ENCODE results near the gene HOXC9.

Gene HOXC9

DNA sequence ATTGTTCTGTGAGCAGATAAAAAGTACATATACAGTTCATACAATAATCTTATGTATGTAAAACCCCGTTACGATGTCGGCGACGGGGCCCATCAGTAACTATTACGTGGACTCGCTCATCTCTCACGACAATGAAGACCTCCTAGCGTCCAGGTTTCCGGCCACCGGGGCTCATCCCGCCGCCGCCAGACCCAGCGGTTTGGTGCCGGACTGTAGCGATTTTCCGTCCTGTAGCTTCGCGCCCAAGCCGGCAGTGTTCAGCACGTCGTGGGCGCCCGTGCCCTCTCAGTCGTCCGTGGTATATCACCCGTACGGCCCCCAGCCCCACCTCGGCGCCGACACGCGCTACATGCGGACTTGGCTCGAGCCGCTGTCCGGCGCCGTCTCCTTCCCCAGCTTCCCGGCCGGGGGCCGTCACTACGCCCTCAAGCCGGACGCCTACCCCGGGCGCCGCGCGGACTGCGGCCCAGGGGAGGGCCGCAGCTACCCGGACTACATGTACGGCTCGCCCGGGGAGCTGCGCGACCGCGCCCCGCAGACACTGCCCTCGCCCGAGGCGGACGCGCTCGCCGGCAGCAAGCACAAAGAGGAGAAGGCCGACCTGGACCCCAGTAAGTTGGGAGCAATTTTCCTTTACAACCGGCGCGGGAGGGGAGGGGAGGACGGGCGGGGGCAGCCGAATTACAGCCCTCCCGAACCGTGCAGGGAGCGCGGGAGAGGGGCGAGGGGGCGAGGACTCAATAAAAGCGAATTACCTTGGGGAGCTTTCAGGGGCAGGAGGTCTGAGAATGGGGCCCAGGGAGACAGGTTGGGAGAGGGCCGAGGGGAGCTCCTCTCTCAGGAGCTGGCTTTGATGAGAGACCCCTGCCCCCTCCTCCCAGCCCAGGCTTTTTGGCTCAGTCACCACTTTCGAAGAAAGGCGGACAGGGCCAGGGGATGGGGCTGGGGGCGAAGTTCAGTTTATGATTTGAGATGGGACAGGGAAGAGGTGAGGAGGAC lies at the start of gene HOXC9:
TSS of gene HOXC9 (plus strand) at position 46 of the 999 bp plus-strand sequence. CDS start at position 74, 28 bp downstream.
- DNase-seq (ENCODE audit: low read depth): no peak
- TF ChIP-seq, protein P1, sequence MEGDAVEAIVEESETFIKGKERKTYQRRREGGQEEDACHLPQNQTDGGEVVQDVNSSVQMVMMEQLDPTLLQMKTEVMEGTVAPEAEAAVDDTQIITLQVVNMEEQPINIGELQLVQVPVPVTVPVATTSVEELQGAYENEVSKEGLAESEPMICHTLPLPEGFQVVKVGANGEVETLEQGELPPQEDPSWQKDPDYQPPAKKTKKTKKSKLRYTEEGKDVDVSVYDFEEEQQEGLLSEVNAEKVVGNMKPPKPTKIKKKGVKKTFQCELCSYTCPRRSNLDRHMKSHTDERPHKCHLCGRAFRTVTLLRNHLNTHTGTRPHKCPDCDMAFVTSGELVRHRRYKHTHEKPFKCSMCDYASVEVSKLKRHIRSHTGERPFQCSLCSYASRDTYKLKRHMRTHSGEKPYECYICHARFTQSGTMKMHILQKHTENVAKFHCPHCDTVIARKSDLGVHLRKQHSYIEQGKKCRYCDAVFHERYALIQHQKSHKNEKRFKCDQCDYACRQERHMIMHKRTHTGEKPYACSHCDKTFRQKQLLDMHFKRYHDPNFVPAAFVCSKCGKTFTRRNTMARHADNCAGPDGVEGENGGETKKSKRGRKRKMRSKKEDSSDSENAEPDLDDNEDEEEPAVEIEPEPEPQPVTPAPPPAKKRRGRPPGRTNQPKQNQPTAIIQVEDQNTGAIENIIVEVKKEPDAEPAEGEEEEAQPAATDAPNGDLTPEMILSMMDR (IDR thresholded peaks at IDR 0.05; ENCODE audit: insufficient read depth, low read depth, low read length, missing control alignments): no peak
- H3K4me3 ChIP-seq (ENCODE audit: low read depth, low read length): no peak within 1 kb of the TSS

DNA sequence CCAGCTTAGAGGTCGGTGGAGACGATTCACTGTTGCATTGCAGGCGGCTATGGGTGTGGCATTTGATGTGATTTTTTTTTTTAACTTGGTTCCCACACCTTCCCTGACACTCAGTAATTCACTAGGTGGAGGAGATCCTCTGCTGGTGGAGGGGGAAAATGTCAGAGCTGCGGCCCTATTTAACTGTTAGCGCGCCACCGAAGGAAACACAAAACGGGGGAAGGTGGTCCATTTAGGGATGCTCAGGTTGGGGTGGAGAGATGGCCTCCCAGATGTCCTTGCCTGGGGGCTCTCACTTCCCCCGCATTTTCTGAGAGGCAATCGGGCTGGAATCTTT lies 49.6 kb upstream of the HOXC9 start:
- no peak overlapping the region for H3K4me3 ChIP-seq (ENCODE audit: low read depth, low read length)
- TF ChIP-seq, protein P1 (IDR thresholded peaks at IDR 0.05; ENCODE audit: insufficient read depth, low read depth, low read length, missing control alignments): no peak
- DNase-seq (ENCODE audit: low read depth): no peak

DNA sequence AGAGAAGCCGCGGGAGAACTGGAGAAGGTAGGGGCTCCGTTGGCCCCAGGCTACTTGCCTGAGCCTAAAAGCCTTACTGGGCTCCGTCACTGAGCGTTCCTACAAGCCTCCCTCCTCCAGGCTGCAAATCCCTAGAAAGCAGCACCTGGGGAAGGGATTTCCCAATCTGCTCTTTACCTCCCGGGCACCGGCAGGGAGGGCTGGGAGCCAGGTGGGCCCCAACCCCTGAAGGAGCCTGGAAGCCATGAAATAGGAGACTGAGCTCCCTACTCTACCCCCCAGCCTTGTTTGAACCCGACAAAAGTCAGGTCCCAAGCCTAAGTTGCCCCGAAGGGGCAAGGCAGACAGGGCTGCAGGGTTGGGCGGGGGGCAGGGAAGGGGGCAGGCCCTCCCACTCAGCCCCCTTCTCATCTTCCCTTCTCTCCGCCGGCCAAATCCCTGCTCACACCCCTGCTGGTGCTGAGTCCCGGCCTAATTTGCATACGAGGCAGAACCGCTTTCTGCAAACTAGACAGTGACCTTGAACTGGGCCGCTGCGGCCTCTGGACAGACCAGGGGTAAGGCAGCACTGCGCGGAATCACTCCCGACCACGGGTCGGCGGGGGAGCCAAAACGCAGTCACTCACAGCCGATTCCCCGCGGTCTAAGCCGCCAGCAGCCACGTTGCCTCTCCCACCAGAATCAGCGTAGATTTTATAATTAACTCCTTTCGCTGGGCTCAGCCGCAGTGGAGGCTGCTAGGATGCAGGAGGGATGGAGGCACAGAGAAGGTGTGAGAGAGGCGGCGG lies 49.0 kb upstream of the HOXC9 start:
- H3K4me3 ChIP-seq (ENCODE audit: low read depth, low read length): no peak overlapping the region

DNA sequence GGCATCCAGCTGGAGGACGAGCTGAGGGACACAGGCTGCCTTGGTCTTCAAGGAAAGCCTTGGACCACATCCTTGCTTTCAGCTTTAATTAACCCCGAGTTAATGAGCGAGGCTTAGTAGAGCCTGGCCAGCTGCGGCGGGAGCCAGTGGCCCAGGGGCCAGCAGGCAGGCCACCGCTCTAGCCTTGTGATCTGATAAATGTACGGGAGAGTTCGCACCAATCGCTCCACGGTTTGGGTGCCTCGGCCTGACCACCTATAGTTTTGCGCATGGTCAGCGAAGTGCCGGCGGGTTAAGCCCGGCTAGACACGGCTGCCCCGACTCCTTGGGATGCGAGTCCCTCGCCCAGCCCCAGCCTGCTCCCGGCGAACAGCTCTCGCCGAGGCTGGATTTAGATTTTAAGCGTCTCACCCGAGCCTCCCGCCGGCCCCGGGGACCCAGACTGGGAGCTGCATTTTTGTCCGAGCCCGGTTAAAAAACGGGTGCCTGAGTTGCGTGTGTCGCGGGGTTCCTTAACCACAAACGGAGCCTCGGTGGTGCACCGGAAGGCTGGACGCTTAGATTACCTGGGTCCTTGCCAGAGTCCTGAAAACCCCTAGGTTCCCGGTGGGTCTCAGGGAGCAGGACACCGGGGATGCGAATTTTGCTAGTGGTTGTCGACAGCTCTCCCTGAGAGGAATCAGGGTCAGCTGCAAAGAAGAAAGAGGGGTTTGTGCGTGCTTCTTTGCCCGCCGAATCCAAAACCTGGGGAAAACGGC lies 48.2 kb upstream of the HOXC9 start:
- DNase-seq (ENCODE audit: low read depth): no peak
- H3K4me3 ChIP-seq (ENCODE audit: low read depth, low read length): no peak overlapping the region
- TF ChIP-seq, protein P1 (IDR thresholded peaks at IDR 0.05; ENCODE audit: insufficient read depth, low read depth, low read length, missing control alignments): no peak

More for the DNA sequence above, 49.0 kb upstream of the HOXC9 start:
- TF ChIP-seq, protein P1 (IDR thresholded peaks at IDR 0.05; ENCODE audit: insufficient read depth, low read depth, low read length, missing control alignments): no peak
- DNase-seq (ENCODE audit: low read depth): no peak

DNA sequence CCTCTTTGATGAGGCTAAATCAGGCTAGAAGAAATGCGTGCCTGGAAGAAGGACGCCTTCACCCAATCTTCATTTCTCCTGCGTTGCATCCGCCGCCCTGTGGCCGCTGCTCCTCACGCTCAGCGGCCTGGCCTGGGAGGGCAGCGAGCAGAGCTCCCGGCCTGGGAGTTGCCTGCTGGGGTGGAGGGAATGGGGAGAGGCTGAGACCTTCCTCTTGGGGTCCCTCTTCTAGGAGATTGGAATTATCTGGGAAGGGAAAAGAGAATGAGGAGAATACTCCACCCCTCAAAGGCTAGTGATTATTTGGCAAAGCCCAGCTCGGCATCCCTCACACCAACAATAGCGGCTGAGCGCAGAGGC lies 47.6 kb upstream of the HOXC9 start:
- TF ChIP-seq, protein P1 (IDR thresholded peaks at IDR 0.05; ENCODE audit: insufficient read depth, low read depth, low read length, missing control alignments): no peak
- no peak for DNase-seq (ENCODE audit: low read depth)
- H3K4me3 ChIP-seq (ENCODE audit: low read depth, low read length): no peak overlapping the region

DNA sequence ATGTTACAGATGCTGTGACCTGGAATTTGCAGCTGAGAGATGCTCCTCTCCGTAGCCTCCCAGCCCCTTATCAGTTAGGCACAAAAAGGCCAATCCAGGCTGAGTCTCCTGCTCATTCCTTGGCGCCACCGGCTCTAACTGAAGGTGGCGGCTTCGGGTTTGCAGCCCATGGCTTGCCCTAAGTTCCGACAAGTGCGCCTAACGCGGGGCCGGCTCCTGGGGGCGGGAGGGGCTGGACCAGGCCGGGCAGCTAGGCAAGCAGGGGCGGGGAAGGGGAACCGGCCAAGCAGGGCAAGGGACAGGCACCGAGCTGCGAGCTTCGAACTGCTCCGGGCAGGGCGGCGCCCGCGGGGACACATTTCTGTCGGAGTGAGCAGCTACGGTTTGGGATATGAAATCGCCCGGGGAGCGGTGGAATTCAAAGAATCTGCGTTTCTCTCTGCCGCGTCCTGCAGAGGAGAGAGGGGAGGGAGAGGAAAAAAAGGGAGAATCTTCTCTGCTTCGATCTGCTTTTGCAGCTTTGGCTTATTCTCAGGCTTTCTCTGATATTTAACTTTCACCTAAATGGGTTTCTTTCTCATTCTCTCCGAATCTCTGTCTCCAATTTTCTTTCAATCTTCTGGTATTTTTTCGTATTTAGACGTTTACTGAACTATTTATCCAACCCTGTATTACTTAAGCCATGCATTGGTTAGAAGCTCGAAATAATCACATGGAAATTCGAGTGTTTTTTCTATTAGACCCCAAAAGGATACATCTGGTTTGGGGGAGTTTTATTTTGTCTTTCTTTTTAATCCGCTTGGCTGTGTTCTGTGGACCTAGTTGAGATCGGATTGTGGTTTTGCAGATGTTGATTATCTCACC lies 46.9 kb upstream of the HOXC9 start:
- TF ChIP-seq, protein P1 (IDR thresholded peaks at IDR 0.05; ENCODE audit: insufficient read depth, low read depth, low read length, missing control alignments): no peak
- H3K4me3 ChIP-seq (ENCODE audit: low read depth, low read length): no peak overlapping the region

More for the DNA sequence above, 46.9 kb upstream of the HOXC9 start:
- DNase-seq (ENCODE audit: low read depth): no peak
